OCI-LY7 (cell line): ENCODE results near the gene SEMA6C. TPM values are rescaled to one million over a fixed set of nuclear protein-coding genes. Genes with fewer than 3 reads are reported as not detected.

Source experiments
- BruUV-seq: library from RNA; stranded (reverse); fragments of 400-500 nt; replicated peaks from 2 replicates; lab custom pipeline; 2021; lab: Mats Ljungman, UMichigan
- CTCF ChIA-PET: fragments of 300-600 bp; sonication (Branson Sonifier 250); formaldehyde crosslinking; loops from one replicate; lab custom pipeline; 2022; ENCODE audit warnings: antibody characterized with exemption; ENCODE audit not compliant: unreplicated experiment; lab: Charles Lee
- POLR2A ChIA-PET: fragments of 300-600 bp; sonication (Branson Sonifier 250); formaldehyde crosslinking; loops from one replicate; lab custom pipeline; 2022; ENCODE audit warnings: antibody characterized with exemption; lab: Charles Lee
- DNase-seq: peaks from one replicate; pipeline ENCODE4 v3.0.0-alpha.2; 2015; ENCODE audit warnings: low spot score
- H2AFZ ChIP-seq: fragments of 200-600 bp; sonication (generic), shearing (Covaris generic); 2 replicates; pipeline ENCODE4 v1.6.1; 2014; ENCODE audit warnings: mild to moderate bottlenecking, antibody characterized with exemption, low read length, moderate library complexity
- H3K27ac ChIP-seq: fragments of 200-600 bp; sonication (generic); 2 replicates; pipeline ENCODE4 v1.5.1; 2014; ENCODE audit warnings: mixed run types, low read depth, mild to moderate bottlenecking, moderate library complexity, low read length, inconsistent platforms; ENCODE audit not compliant: poor library complexity, severe bottlenecking
- H3K36me3 ChIP-seq: fragments of 200-600 bp; sonication (generic); 2 replicates; pipeline ENCODE4 v1.6.1; 2014; ENCODE audit warnings: mild to moderate bottlenecking, antibody characterized with exemption, low read length, moderate library complexity, mixed read lengths; ENCODE audit not compliant: insufficient read depth
- H3K4me1 ChIP-seq: fragments of 200-600 bp; sonication (generic); 2 replicates; pipeline ENCODE4 v1.5.1; 2014; ENCODE audit warnings: mild to moderate bottlenecking, low read length; ENCODE audit not compliant: insufficient read depth, poor library complexity, severe bottlenecking
- H3K4me2 ChIP-seq: fragments of 200-600 bp; sonication (generic); 2 replicates; pipeline ENCODE4 v1.6.1; 2014; ENCODE audit warnings: mild to moderate bottlenecking, low read length
- H3K4me3 ChIP-seq: fragments of 200-600 bp; sonication (generic); 2 replicates; pipeline ENCODE4 v1.5.1; 2014; ENCODE audit warnings: mild to moderate bottlenecking, low read depth, low read length; ENCODE audit not compliant: poor library complexity, severe bottlenecking
- H3K79me2 ChIP-seq: fragments of 200-600 bp; sonication (generic); 2 replicates; pipeline ENCODE4 v1.6.1; 2016; ENCODE audit warnings: low read depth, mild to moderate bottlenecking, low read length, moderate library complexity, mixed read lengths; ENCODE audit not compliant: insufficient read depth
- H3K9me2 ChIP-seq: fragments of 200-600 bp; sonication (generic); 2 replicates; pipeline ENCODE4 v1.6.1; 2016; ENCODE audit warnings: mild to moderate bottlenecking, low read length, mixed read lengths; ENCODE audit not compliant: insufficient read depth
- H3K9me3 ChIP-seq: fragments of 200-600 bp; sonication (generic); 2 replicates; pipeline ENCODE4 v1.6.1; 2014; ENCODE audit warnings: mild to moderate bottlenecking, mixed run types, low read length, mixed read lengths
- H4K20me1 ChIP-seq: fragments of 200-600 bp; sonication (generic); 2 replicates; pipeline ENCODE4 v1.6.1; 2014; ENCODE audit warnings: mild to moderate bottlenecking, antibody characterized with exemption, low read length, moderate library complexity, mixed read lengths; ENCODE audit not compliant: insufficient read depth
- CTCF ChIP-seq: fragments of 200-600 bp; sonication (generic); conservative IDR thresholded peaks from 2 replicates; pipeline ENCODE4 v1.5.1; 2014; ENCODE audit warnings: mild to moderate bottlenecking, antibody characterized with exemption, low read length, moderate library complexity, mixed read lengths
- EZH2phosphoT487 ChIP-seq: fragments of 200-600 bp; sonication (generic); IDR thresholded peaks from 2 replicates; pipeline ENCODE4 v1.6.1; 2018; ENCODE audit warnings: low read depth, borderline replicate concordance, mild to moderate bottlenecking, mixed run types, antibody characterized with exemption, low read length, moderate library complexity, mixed read lengths
- intact Hi-C: fragments of 100-400 bp; cut with micrococcal nuclease; formaldehyde crosslinking; loops from one replicate; pipeline ENCODE4 v1.10.0; 2022; ENCODE audit not compliant: unreplicated experiment
- total RNA-seq, 2 experiments: library from RNA; depleted of rRNA in 1 of 2; stranded (reverse); fragments of >200 nt in 1 of 2; shearing (Covaris generic) in 1 of 2; gene quantifications; 2 replicates each; pipeline ENCODE4 v1.2.3, GENCODE V29; 2014 to 2022

SEMA6C gene
- total RNA-seq, 2 experiments from 2014 or later, result 1.1 to 1.9 TPM

GRCh38 chr1:151106894-151107293 is 39.5 kb downstream of the SEMA6C start:
- Histone ChIP-seq H3K27ac (no peak overlapping the region), H3K4me2 (no peak overlapping the region), H2AFZ (no peak overlapping the region), H3K9me2 (no peaks in the 10 kb centered on the region), H3K79me2 (no peaks in the 10 kb centered on the region), H4K20me1 (no peaks in the 10 kb centered on the region), H3K36me3 (peaks cover 5% of the 10 kb centered on the region; the same call in 1 of the 2 replicates), H3K9me3 (no peaks in the 10 kb centered on the region), H3K4me3 (no peak overlapping the region), H3K4me1 (no peaks in the 10 kb centered on the region)
- TF ChIP-seq CTCF, result no peak
- no peak for TF ChIP-seq EZH2phosphoT487
- ChIA-PET POLR2A (no interaction called here), CTCF (no interaction called here)
- intact Hi-C loops, result no loop called here
- DNase-seq, result no peak
- no TSS peak for BruUV-seq

GRCh38 chr1:151104630-151105029 is 41.8 kb downstream of the SEMA6C start:
- BruUV-seq, result no TSS peak
- POLR2A ChIA-PET, result interaction anchor here (0.6 kb wide), 1 partner anchor 256 kb away, joined by 3 read pairs; no protein-coding TSS in a partner anchor

More at GRCh38 chr1:151104630-151105029, 41.8 kb downstream of the SEMA6C start:
- no peak overlapping the region for H2AFZ ChIP-seq
- no peaks in the 10 kb centered on the region for H3K79me2 ChIP-seq
- H3K36me3 ChIP-seq, result no peaks in the 10 kb centered on the region
- no peak overlapping the region for H3K4me3 ChIP-seq
- H4K20me1 ChIP-seq, result no peaks in the 10 kb centered on the region
- no peak for DNase-seq
- CTCF ChIA-PET, result no interaction called here
- H3K27ac ChIP-seq, result no peak overlapping the region
- H3K4me1 ChIP-seq, result no peaks in the 10 kb centered on the region
- intact Hi-C loops, result no loop called here
- no peaks in the 10 kb centered on the region for H3K9me2 ChIP-seq
- H3K9me3 ChIP-seq, result no peaks in the 10 kb centered on the region
- TF ChIP-seq CTCF, result no peak
- no peak for TF ChIP-seq EZH2phosphoT487
- no peak overlapping the region for H3K4me2 ChIP-seq
